CD14-positive monocyte (primary cell): ENCODE results near the gene FBN2. TPM values are rescaled to one million over a fixed set of nuclear protein-coding genes. Genes with fewer than 3 reads are reported as not detected.

Experiments used
- DNase-seq, 3 donors: peaks; one replicate each; pipeline ENCODE4 v3.0.0-alpha.2; 2011 to 2022
- H2AFZ ChIP-seq: 2 replicates; pipeline ENCODE4 v1.6.0; 2012; ENCODE audit warnings: mild to moderate bottlenecking, low read depth, low read length, inconsistent platforms; ENCODE audit not compliant: insufficient read depth, poor library complexity, severe bottlenecking
- H3K27ac ChIP-seq, 2 donors: 1 replicate in 1 of 2; 2 replicates in 1 of 2; pipeline ENCODE4 v1.5.1; 2012 to 2013; ENCODE audit warnings: low read length in 2 of 2, control low read depth in 1 of 2, inconsistent platforms in 1 of 2, low read depth in 1 of 2, mild to moderate bottlenecking in 1 of 2
- H3K27me3 ChIP-seq, 2 donors: one replicate each; pipeline versions ENCODE4 v1.6.0 to v1.6.1; 2011 to 2013; ENCODE audit warnings: low read length in 2 of 2; ENCODE audit not compliant: control insufficient read depth in 2 of 2, insufficient read depth in 2 of 2
- H3K36me3 ChIP-seq, 2 donors: replicated peaks in 1 of 2; 1 replicate in 1 of 2; 2 replicates in 1 of 2; pipeline versions ENCODE4 v1.5.1 to v1.6.1; 2012 to 2013; ENCODE audit warnings: low read length in 2 of 2, control low read depth in 1 of 2, inconsistent platforms in 1 of 2, mild to moderate bottlenecking in 1 of 2; ENCODE audit not compliant: insufficient read depth in 2 of 2, control insufficient read depth in 1 of 2
- H3K4me1 ChIP-seq, 2 donors: 1 replicate in 1 of 2; 2 replicates in 1 of 2; pipeline versions ENCODE4 v1.5.1 to v1.6.1; 2012 to 2013; ENCODE audit warnings: low read length in 2 of 2, control low read depth in 1 of 2, inconsistent platforms in 1 of 2, mild to moderate bottlenecking in 1 of 2, moderate library complexity in 1 of 2; ENCODE audit not compliant: insufficient read depth in 2 of 2, control insufficient read depth in 1 of 2
- H3K4me2 ChIP-seq: replicated peaks from 2 replicates; pipeline ENCODE3; 2012; ENCODE audit warnings: low read length, moderate library complexity, mild to moderate bottlenecking; ENCODE audit not compliant: poor library complexity, severe bottlenecking; ENCODE audit errors: extremely low read depth
- H3K4me3 ChIP-seq, 3 experiments: fragments of 200-600 bp in 1 of 3; sonication (generic) in 1 of 3; replicated peaks in 1 of 3; 1 replicate in 2 of 3; 2 replicates in 1 of 3; pipeline ENCODE4 v1.5.1; 2011 to 2013; ENCODE audit warnings: low read length in 3 of 3, mild to moderate bottlenecking in 3 of 3, control low read depth in 2 of 3, low read depth in 2 of 3, inconsistent platforms in 1 of 3, moderate library complexity in 1 of 3
- H3K79me2 ChIP-seq: 2 replicates; pipeline ENCODE4 v1.6.0; 2012; ENCODE audit warnings: mild to moderate bottlenecking, control low read depth, inconsistent platforms, low read length, moderate library complexity; ENCODE audit not compliant: insufficient read depth
- H3K9ac ChIP-seq: 2 replicates; pipeline ENCODE4 v1.6.0; 2017; ENCODE audit warnings: low read length, mild to moderate bottlenecking; ENCODE audit not compliant: insufficient read depth, poor library complexity, severe bottlenecking
- H3K9me3 ChIP-seq, 2 donors: replicated peaks in 1 of 2; 1 replicate in 1 of 2; 2 replicates in 1 of 2; pipeline versions ENCODE4 v1.5.1 to v1.6.1; 2012 to 2013; ENCODE audit warnings: low read length in 2 of 2, control low read depth in 1 of 2; ENCODE audit not compliant: control insufficient read depth in 1 of 2, insufficient read depth in 1 of 2
- H4K20me1 ChIP-seq: 2 replicates; pipeline ENCODE4 v1.6.0; 2012; ENCODE audit warnings: mild to moderate bottlenecking, low read length, control low read depth, moderate library complexity; ENCODE audit not compliant: insufficient read depth
- H3K27ac Mint-ChIP-seq, 7 donors: one replicate each; pipeline ENCODE4 v1.8.0; 2020; ENCODE audit warnings: mild to moderate bottlenecking in 7 of 7, mixed read lengths in 7 of 7, moderate library complexity in 6 of 7, inconsistent platforms in 2 of 7
- H3K27me3 Mint-ChIP-seq, 3 donors: one replicate each; pipeline ENCODE4 v1.8.0; 2021 to 2022; ENCODE audit warnings: low read depth in 3 of 3, mild to moderate bottlenecking in 3 of 3, mixed read lengths in 3 of 3, moderate library complexity in 3 of 3, inconsistent platforms in 1 of 3
- H3K36me3 Mint-ChIP-seq, 2 donors: one replicate each; pipeline ENCODE4 v1.8.0; 2020; ENCODE audit warnings: mixed read lengths in 2 of 2, inconsistent platforms in 1 of 2, mild to moderate bottlenecking in 1 of 2
- H3K4me1 Mint-ChIP-seq: one replicate; pipeline ENCODE4 v1.8.0; 2020; ENCODE audit warnings: mild to moderate bottlenecking, mixed read lengths
- H3K4me3 Mint-ChIP-seq, 2 donors: one replicate each; pipeline ENCODE4 v1.8.0; 2020; ENCODE audit warnings: mild to moderate bottlenecking in 2 of 2, mixed read lengths in 2 of 2, moderate library complexity in 1 of 2
- H3K9me3 Mint-ChIP-seq, 7 donors: one replicate each; pipeline ENCODE4 v1.8.0; 2020 to 2022; ENCODE audit warnings: mixed read lengths in 7 of 7, mild to moderate bottlenecking in 6 of 7, moderate library complexity in 6 of 7, inconsistent platforms in 2 of 7
- CTCF ChIP-seq: fragments of 200-600 bp; IDR thresholded peaks from one replicate; pipeline ENCODE4 v1.8.0; 2022; ENCODE audit warnings: antibody characterized with exemption, mild to moderate bottlenecking
- WGBS: methylation state at CpG from one replicate; pipeline ENCODE4 v1.1.5; 2013; ENCODE audit warnings: missing lambda C conversion rate; ENCODE audit not compliant: insufficient coverage; 5-methylcytosine and 5-hydroxymethylcytosine counted together
- intact Hi-C, 2 donors: fragments of 100-400 bp; cut with micrococcal nuclease; formaldehyde crosslinking; loops; one replicate each; pipeline versions ENCODE4 v1.15.0 to v1.15.1; 2023
- polyA plus RNA-seq, 3 donors: library from polyadenylated mRNA; depleted of rRNA in 1 of 3; unstranded in 2 of 3; stranded (reverse) in 1 of 3; fragments of 300-500 nt in 2 of 3; fragments of >200 nt in 1 of 3; fragmentation: Illumina TruSeq in 2 of 3; gene quantifications; 1 replicate in 2 of 3; 2 replicates in 1 of 3; pipeline ENCODE4 v1.2.3, GENCODE V29; 2012 to 2021

FBN2 gene
- polyA plus RNA-seq, 3 donors: 0.85 to 19.3 (median 4.2) TPM

DNA sequence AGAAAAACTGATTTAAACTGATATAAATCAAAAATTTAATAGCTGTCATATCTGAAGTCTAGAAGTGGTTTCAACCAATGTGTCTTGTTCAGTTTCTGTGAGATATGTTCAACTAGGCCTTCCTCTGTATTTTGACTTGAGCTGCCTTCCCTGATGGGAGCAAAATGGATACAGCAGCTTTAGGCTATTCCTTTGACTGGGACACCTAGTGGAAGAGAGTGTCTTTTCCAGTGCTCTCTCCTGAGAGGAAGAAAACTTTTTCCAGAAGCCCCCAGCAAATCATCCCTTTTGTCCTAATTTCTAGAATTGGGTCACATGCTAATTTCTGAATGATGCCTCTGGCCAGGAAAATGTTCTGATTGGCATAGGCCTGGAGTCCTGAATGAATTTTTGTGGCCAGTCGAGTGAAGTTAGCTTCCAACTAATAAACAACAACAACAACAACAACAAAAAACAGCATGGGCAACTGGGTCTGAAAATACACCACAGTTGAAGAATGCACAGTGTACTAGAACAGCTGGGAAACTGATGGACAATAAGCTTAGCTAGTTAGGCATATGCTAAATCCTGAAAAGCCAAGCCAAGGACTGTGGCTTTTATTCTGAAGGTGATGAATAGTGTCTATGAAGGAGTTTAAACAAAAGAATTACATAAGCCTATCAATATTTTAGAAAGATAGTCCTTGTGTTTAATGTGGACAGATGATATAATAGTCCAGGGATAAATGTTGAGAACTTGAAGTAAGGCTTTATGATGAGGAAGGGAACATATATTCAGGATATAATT, 125.7 kb downstream of the FBN2 start:
- H4K20me1 ChIP-seq: no peaks in the 10 kb centered on the region
- H3K9me3 ChIP-seq: no peaks in the 10 kb centered on the region
- DNase-seq: no peak
- no peak overlapping the region for H3K4me2 ChIP-seq
- WGBS: no CpG with 5 or more reads among the region's 1 CpG
- H3K36me3 ChIP-seq: peaks cover 2 to 24% of the 10 kb centered on the region in 2 donors
- H3K27ac ChIP-seq: no peak overlapping the region
- H3K4me1 ChIP-seq: no peaks in the 10 kb centered on the region
- H3K27me3 Mint-ChIP-seq: peaks cover 0 to 1% (median 0%) of the 10 kb centered on the region in 3 donors
- H3K27me3 ChIP-seq: no peaks in the 10 kb centered on the region
- no peak overlapping the region for H3K9ac ChIP-seq
- intact Hi-C loops: no loop called here
- H3K9me3 Mint-ChIP-seq: peaks cover 1 to 12% (median 4%) of the 10 kb centered on the region in 7 donors
- H3K79me2 ChIP-seq: no peaks in the 10 kb centered on the region
- no peak for TF ChIP-seq CTCF
- no peak overlapping the region for H3K4me3 Mint-ChIP-seq
- peaks cover 16 to 17% of the 10 kb centered on the region in 2 donors for H3K36me3 Mint-ChIP-seq
- H3K27ac Mint-ChIP-seq: no peak overlapping the region
- H3K4me1 Mint-ChIP-seq: peaks cover 2% of the 10 kb centered on the region
- no peak overlapping the region for H3K4me3 ChIP-seq
- H2AFZ ChIP-seq: no peak overlapping the region

DNA sequence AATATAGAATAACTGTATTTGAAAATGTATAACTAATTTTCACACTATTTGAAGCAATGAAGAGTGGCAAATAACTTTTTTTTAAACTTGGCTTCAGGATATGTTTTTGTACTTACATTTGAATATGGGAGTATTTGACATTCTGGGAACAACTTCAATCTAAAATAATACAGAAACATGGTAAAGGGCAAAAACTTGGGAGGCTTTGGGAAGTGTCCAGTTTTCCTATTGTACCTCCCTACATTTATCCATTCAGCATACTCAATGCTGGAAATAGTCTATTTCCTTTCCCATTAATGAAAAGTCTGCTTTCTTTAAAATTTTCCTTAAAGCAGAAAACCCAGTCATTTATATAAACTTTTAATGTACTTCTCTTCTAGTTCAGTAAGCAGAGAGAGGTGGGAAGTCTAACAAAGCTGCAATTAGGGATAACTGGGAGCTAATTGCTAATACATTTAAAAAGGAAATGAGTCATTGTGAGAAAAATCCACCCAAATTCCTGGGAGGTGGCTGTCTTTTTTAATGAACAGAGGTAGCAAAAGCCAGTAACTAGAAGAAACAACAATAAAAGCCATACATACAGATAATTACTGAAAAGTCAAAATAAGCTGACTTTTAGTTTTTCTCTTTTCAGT, 128.8 kb downstream of the FBN2 start:
- H3K27me3 ChIP-seq: no peaks in the 10 kb centered on the region
- no peak overlapping the region for H3K4me3 ChIP-seq
- H3K9me3 ChIP-seq: no peaks in the 10 kb centered on the region
- H3K4me1 ChIP-seq: no peaks in the 10 kb centered on the region
- peaks cover 14 to 54% of the 10 kb centered on the region in 2 donors for H3K36me3 ChIP-seq
- Mint-ChIP-seq H3K36me3 (peaks cover 38% of the 10 kb centered on the region in 2 donors), H3K27me3 (no peaks in the 10 kb centered on the region), H3K27ac (no peak overlapping the region), H3K4me1 (peaks cover 2% of the 10 kb centered on the region), H3K9me3 (peaks cover 0 to 10% (median 0%) of the 10 kb centered on the region in 7 donors), H3K4me3 (no peak overlapping the region)
- no peaks in the 10 kb centered on the region for H3K79me2 ChIP-seq
- no peak for DNase-seq
- no peak overlapping the region for H3K27ac ChIP-seq
- intact Hi-C loops: no loop called here
- no peaks in the 10 kb centered on the region for H4K20me1 ChIP-seq
- no peak for TF ChIP-seq CTCF
- H2AFZ ChIP-seq: no peak overlapping the region
- no peak overlapping the region for H3K4me2 ChIP-seq
- no peak overlapping the region for H3K9ac ChIP-seq
